Measurements from ENCODE around the gene DSCAML1. TPM values are rescaled to one million over a fixed set of nuclear protein-coding genes. Genes with fewer than 3 reads are reported as not detected.

DSCAML1 gene
- total and polyA plus RNA-seq, 2 of the 8 experiments (the other 6 are each of a cell fraction or from before 2014, with no cell fraction given) = 0.19 to 0.24 TPM

DNA sequence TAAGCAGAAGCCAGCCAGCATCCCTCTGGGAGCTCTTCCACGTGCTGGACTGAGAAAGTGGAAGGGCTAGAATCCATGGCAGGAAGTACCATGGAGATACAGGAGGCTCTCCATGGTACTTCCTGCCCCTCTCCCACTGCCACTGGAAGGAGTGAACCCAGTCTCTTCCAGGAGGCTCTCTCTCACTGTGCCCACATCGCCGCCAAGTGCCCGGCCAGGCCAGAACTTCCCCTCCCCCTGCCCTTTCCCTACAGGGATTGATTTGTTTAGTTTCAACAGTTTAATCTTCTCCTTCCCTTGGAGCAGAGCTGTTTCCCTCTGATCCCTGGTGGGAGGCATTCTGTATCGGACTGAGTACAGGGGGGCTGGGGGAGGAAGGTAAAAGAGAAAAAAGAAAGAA, 133.6 kb downstream of the DSCAML1 start (continued):
- TF ChIP-seq, protein P1, sequence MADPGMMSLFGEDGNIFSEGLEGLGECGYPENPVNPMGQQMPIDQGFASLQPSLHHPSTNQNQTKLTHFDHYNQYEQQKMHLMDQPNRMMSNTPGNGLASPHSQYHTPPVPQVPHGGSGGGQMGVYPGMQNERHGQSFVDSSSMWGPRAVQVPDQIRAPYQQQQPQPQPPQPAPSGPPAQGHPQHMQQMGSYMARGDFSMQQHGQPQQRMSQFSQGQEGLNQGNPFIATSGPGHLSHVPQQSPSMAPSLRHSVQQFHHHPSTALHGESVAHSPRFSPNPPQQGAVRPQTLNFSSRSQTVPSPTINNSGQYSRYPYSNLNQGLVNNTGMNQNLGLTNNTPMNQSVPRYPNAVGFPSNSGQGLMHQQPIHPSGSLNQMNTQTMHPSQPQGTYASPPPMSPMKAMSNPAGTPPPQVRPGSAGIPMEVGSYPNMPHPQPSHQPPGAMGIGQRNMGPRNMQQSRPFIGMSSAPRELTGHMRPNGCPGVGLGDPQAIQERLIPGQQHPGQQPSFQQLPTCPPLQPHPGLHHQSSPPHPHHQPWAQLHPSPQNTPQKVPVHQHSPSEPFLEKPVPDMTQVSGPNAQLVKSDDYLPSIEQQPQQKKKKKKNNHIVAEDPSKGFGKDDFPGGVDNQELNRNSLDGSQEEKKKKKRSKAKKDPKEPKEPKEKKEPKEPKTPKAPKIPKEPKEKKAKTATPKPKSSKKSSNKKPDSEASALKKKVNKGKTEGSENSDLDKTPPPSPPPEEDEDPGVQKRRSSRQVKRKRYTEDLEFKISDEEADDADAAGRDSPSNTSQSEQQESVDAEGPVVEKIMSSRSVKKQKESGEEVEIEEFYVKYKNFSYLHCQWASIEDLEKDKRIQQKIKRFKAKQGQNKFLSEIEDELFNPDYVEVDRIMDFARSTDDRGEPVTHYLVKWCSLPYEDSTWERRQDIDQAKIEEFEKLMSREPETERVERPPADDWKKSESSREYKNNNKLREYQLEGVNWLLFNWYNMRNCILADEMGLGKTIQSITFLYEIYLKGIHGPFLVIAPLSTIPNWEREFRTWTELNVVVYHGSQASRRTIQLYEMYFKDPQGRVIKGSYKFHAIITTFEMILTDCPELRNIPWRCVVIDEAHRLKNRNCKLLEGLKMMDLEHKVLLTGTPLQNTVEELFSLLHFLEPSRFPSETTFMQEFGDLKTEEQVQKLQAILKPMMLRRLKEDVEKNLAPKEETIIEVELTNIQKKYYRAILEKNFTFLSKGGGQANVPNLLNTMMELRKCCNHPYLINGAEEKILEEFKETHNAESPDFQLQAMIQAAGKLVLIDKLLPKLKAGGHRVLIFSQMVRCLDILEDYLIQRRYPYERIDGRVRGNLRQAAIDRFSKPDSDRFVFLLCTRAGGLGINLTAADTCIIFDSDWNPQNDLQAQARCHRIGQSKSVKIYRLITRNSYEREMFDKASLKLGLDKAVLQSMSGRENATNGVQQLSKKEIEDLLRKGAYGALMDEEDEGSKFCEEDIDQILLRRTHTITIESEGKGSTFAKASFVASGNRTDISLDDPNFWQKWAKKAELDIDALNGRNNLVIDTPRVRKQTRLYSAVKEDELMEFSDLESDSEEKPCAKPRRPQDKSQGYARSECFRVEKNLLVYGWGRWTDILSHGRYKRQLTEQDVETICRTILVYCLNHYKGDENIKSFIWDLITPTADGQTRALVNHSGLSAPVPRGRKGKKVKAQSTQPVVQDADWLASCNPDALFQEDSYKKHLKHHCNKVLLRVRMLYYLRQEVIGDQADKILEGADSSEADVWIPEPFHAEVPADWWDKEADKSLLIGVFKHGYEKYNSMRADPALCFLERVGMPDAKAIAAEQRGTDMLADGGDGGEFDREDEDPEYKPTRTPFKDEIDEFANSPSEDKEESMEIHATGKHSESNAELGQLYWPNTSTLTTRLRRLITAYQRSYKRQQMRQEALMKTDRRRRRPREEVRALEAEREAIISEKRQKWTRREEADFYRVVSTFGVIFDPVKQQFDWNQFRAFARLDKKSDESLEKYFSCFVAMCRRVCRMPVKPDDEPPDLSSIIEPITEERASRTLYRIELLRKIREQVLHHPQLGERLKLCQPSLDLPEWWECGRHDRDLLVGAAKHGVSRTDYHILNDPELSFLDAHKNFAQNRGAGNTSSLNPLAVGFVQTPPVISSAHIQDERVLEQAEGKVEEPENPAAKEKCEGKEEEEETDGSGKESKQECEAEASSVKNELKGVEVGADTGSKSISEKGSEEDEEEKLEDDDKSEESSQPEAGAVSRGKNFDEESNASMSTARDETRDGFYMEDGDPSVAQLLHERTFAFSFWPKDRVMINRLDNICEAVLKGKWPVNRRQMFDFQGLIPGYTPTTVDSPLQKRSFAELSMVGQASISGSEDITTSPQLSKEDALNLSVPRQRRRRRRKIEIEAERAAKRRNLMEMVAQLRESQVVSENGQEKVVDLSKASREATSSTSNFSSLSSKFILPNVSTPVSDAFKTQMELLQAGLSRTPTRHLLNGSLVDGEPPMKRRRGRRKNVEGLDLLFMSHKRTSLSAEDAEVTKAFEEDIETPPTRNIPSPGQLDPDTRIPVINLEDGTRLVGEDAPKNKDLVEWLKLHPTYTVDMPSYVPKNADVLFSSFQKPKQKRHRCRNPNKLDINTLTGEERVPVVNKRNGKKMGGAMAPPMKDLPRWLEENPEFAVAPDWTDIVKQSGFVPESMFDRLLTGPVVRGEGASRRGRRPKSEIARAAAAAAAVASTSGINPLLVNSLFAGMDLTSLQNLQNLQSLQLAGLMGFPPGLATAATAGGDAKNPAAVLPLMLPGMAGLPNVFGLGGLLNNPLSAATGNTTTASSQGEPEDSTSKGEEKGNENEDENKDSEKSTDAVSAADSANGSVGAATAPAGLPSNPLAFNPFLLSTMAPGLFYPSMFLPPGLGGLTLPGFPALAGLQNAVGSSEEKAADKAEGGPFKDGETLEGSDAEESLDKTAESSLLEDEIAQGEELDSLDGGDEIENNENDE (IDR thresholded peaks at IDR 0.05; ENCODE audit: insufficient replicate concordance, low read length) = no peak
- no peak for TF ChIP-seq CHD2 (IDR thresholded peaks at IDR 0.05; ENCODE audit: low read length)

Data from H1 (cell line).